Pancreas (tissue), 10 donors: ENCODE measurements around the gene ANKS1B. TPM values are rescaled to one million over a fixed set of nuclear protein-coding genes. Genes with fewer than 3 reads are reported as not detected.
"Not testable (repeated sequence)": the region's sequence is repeated elsewhere in the genome, so short reads cannot be mapped to it uniquely, and the experiment has no call there.

Experiments used
- ATAC-seq, 4 donors: fragments of 200-7000 bp; cut with Tn5 transposase; one replicate each; pipeline versions ENCODE4 v1.8.0 to v1.9.1; 2020; ENCODE audit warnings: mild to moderate bottlenecking in 4 of 4, moderate library complexity in 4 of 4
- DNase-seq, 6 donors: peaks; one replicate each; pipeline ENCODE4 v3.0.0-alpha.2; 2020
- FAIRE-seq: peaks from 2 replicates; lab custom pipeline; 2012; peaks lifted over from hg19 to GRCh38; lab: Jason Lieb, UNC
- H3K27ac ChIP-seq, 4 donors: fragments of 200-600 bp; sonication (generic); 1 replicate in 3 of 4; 2 replicates in 1 of 4; pipeline versions ENCODE4 v1.5.0 to v1.8.0; 2020
- H3K27me3 ChIP-seq, 4 donors: fragments of 200-600 bp; one replicate each; pipeline ENCODE4 v1.8.0; 2021
- H3K36me3 ChIP-seq, 3 donors: fragments of 200-600 bp; sonication (generic) in 1 of 3; one replicate each; pipeline versions ENCODE4 v1.5.0 to v1.8.0; 2020 to 2021
- H3K4me1 ChIP-seq, 3 donors: fragments of 200-600 bp; one replicate each; pipeline ENCODE4 v1.8.0; 2021
- H3K4me3 ChIP-seq, 4 donors: fragments of 200-600 bp; sonication (generic) in 2 of 4; one replicate each; pipeline versions ENCODE4 v1.5.0 to v1.8.0; 2020 to 2021
- H3K9me3 ChIP-seq, 4 donors: fragments of 200-600 bp; one replicate each; pipeline ENCODE4 v1.8.0; 2021
- WGBS, 2 donors: extraction: QIAGEN DNeasy Blood & Tissue Kit; methylation state at CpG; one replicate each; pipeline ENCODE4 v1.1.7; 2013; 5-methylcytosine and 5-hydroxymethylcytosine counted together
- intact Hi-C, 3 donors: fragments of 100-400 bp; cut with DNase I; formaldehyde crosslinking; loops; one replicate each; pipeline versions ENCODE4 v1.11.1 to v1.14.2; 2022
- polyA plus RNA-seq, 2 donors: library from polyadenylated mRNA; stranded (reverse); fragments of 200-250 nt; gene quantifications; one replicate each; pipeline ENCODE4 v1.2.3, GENCODE V29; 2013
- total RNA-seq, 6 donors: library from RNA; stranded (reverse); fragmentation: NEBNext Ultra II Directional in 4 of 6; extraction: Animal tissue kit (Norgen Biotek cat#: 25700) in 4 of 6; gene quantifications; one replicate each; pipeline versions ENCODE4 v1.2.1 to v1.2.4, GENCODE V29; 2021 to 2023
- TF ChIP-seq, protein P1 (sequence below), 4 donors: fragments of 200-600 bp; sonication (generic) in 3 of 4; IDR thresholded peaks; one replicate each; pipeline versions ENCODE4 v1.5.0 to v1.8.0; 2021; ENCODE audit warnings: antibody characterized with exemption in 4 of 4
- donor health status: healthy with polysubstance abuse.
- donor health status: DM: no; HTN: no; CAD: no; lungs with moderate emphysema.
- donor health status: DM: no; HTN: no; CAD: no.
- donor health status: control.
- donor health status: control.
- donor health status: Bipolar disorder and iron deficiency.
- donor health status: DM: yes; HTN: yes; CAD: no.
- donor health status: DM: no; HTN: no; CAD: no.
- donor health status: DM: no; HTN: no; CAD: no.
- donor health status: DM: yes; HTN: yes; CAD: no.

Gene ANKS1B
- total and polyA plus RNA-seq, 8 donors = 0.49 to 3.2 (median 1.9) TPM

DNA sequence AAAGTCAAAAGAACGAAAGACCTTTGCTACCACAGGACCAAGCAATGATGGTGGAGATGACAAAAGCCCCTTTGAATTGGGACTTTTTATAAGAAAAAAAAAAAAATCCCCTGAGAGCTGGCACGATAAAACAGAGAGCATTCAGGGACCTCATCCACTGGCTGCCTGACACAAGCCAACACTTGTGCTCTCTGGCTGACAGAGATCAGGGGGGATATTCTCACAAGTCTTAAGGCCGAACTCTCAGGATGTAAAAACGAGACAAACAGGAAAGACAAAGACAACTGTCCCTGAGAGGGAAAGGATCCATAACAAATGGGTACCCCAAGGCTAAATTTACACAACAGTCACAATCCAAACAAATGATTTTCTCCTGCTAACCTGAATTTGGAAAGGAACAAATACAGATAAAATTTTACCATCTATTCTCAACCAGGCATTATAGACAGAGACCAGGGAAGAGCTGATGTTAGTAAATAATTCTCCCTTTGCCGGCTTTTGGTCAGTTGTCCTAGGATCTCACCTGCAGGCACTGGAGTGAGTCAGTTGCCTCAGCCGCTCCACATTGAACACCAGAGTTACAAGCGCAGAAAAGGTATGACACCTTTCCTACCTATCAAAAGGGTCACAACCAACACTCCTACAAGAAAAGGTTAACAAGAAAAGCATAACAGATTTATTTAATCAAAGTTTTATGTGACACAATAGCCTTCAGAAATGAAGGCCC is 375.1 kb downstream of the ANKS1B start:
- H3K27me3 ChIP-seq = no peaks in the 10 kb centered on the region
- ATAC-seq = no peak
- no peaks in the 10 kb centered on the region for H3K9me3 ChIP-seq
- H3K36me3 ChIP-seq = no peaks in the 10 kb centered on the region
- FAIRE-seq = no peak
- H3K27ac ChIP-seq = no peak overlapping the region
- H3K4me3 ChIP-seq = no peak overlapping the region
- no peak for DNase-seq
- intact Hi-C loops = no loop called here
- TF ChIP-seq, protein P1, sequence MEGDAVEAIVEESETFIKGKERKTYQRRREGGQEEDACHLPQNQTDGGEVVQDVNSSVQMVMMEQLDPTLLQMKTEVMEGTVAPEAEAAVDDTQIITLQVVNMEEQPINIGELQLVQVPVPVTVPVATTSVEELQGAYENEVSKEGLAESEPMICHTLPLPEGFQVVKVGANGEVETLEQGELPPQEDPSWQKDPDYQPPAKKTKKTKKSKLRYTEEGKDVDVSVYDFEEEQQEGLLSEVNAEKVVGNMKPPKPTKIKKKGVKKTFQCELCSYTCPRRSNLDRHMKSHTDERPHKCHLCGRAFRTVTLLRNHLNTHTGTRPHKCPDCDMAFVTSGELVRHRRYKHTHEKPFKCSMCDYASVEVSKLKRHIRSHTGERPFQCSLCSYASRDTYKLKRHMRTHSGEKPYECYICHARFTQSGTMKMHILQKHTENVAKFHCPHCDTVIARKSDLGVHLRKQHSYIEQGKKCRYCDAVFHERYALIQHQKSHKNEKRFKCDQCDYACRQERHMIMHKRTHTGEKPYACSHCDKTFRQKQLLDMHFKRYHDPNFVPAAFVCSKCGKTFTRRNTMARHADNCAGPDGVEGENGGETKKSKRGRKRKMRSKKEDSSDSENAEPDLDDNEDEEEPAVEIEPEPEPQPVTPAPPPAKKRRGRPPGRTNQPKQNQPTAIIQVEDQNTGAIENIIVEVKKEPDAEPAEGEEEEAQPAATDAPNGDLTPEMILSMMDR (IDR thresholded peaks at IDR 0.05) = no peak
- WGBS, 2 donors = 43 to 51% methylated on average over 7 of the region's 7 CpGs
- H3K4me1 ChIP-seq = no peaks in the 10 kb centered on the region

DNA sequence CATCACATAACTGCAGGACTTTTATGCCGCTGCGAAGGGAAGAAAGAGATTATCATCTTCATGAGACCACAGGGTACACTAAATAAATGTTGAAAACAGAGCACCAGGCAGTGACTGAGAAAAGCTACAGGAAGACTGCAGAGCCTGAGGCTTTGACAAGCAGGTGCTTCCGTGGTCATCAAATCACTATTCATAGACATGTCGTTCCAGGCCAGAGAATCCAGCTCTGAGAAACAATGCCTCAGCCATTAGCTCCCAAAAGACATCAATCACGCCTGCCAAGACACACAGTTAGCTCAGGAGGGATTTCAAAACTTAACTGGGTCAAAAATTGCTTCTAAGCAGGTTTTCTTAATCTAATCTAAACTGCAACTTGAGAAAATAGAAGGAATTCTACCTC is 384.3 kb downstream of the ANKS1B start:
- TF ChIP-seq, protein P1 (IDR thresholded peaks at IDR 0.05) = no peak
- H3K9me3 ChIP-seq = no peaks in the 10 kb centered on the region
- no peaks in the 10 kb centered on the region for H3K4me1 ChIP-seq
- H3K27me3 ChIP-seq = no peaks in the 10 kb centered on the region
- WGBS, 2 donors = 40 to 49% methylated on average over 5 of the region's 5 CpGs
- DNase-seq = no peak
- H3K27ac ChIP-seq = no peak overlapping the region
- intact Hi-C loops = no loop called here
- FAIRE-seq = no peak
- H3K4me3 ChIP-seq = no peak overlapping the region
- no peaks in the 10 kb centered on the region for H3K36me3 ChIP-seq
- no peak for ATAC-seq

DNA sequence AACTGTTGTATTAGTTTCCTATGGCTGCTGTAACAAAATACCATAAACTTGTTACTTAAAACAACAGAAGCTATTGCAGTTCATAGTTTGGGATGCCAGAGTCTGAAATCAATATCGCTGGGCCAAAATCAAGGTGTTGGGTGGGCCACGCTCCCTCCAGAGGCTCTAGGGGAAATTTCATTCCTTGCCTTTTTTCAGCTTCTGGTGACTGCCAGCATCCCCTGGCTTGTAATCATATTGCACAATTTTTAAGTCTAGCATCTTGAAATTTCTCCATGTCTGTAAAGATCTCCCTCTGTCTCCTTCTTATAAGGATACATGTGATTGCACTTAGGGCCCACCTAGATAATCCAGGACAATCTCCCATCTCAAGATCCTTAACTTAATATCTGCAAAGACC is 386.0 kb downstream of the ANKS1B start:
- WGBS, 2 donors = 74 to 96% methylated on average over 2 of the region's 2 CpGs

GRCh38 chr12:99596762-99597161 is 388.0 kb downstream of the ANKS1B start:
- TF ChIP-seq, protein P1 (IDR thresholded peaks at IDR 0.05) = no peak
- no peaks in the 10 kb centered on the region for H3K36me3 ChIP-seq
- ATAC-seq (no peak), DNase-seq (no peak), FAIRE-seq (no peak)
- intact Hi-C loops = no loop called here
- no peak overlapping the region for H3K4me3 ChIP-seq
- no peaks in the 10 kb centered on the region for H3K9me3 ChIP-seq
- H3K4me1 ChIP-seq = no peaks in the 10 kb centered on the region
- 58 to 66% methylated on average over 2 of the region's 2 CpGs for WGBS, 2 donors
- H3K27ac ChIP-seq = no peak overlapping the region
- no peaks in the 10 kb centered on the region for H3K27me3 ChIP-seq

More for the DNA sequence above, 386.0 kb downstream of the ANKS1B start:
- Histone ChIP-seq H3K4me1 (no peaks in the 10 kb centered on the region), H3K27ac (no peak overlapping the region), H3K27me3 (no peaks in the 10 kb centered on the region), H3K36me3 (no peaks in the 10 kb centered on the region), H3K4me3 (no peak overlapping the region), H3K9me3 (no peaks in the 10 kb centered on the region)
- intact Hi-C loops = no loop called here
- ATAC-seq = no peak
- DNase-seq = no peak
- TF ChIP-seq, protein P1 (IDR thresholded peaks at IDR 0.05) = no peak
- FAIRE-seq = no peak

DNA sequence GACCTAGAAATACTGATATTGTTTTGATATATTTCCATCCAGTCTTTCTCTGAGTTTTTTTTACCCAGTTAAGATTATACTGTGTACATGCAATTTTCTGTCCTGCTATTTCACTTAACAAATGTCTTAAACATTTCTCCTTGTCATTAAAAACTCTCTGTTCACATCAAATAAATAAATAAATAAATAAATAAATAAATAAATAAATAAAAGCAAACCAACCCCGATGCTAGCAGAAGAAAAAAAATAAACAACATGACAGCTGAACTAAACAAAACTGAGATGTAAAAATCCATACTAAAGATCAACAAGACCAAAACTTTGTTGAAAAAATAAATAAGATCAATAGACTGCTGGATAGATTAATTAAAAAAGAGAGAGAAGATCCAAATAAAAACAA is 407.6 kb downstream of the ANKS1B start:
- H3K4me3 ChIP-seq, intact Hi-C loops, H3K9me3 ChIP-seq, H3K27me3 ChIP-seq, ATAC-seq, H3K27ac ChIP-seq, H3K36me3 ChIP-seq, DNase-seq, H3K4me1 ChIP-seq: not testable (repeated sequence)
- 56 to 79% methylated on average over 1 of the region's 1 CpG for WGBS, 2 donors
- peak; percentile 37 for FAIRE-seq
